KBM-7 (cell line): ENCODE data around the gene CENPF.
"Not testable (repeated sequence)": the region's sequence is repeated elsewhere in the genome, so short reads cannot be mapped to it uniquely, and the experiment has no call there.

Experiments used
- DNase-seq: peaks from one replicate; pipeline ENCODE4 v3.0.0-alpha.2; 2015
- in situ Hi-C: fragments of 300-500 bp; cut with MboI; formaldehyde crosslinking; loops from 2 replicates; pipeline ENCODE4 v1.14.3; 2020; ENCODE audit warnings: low sequenced_read_pairs, low pct_unique_long_range_greater_than_20kb, mixed read lengths

The CENPF gene

GRCh38 chr1:214645712-214646111 lies 42.7 kb downstream of the CENPF start:
- in situ Hi-C loops, result no loop called here
- DNase-seq, result no peak

- in situ Hi-C loops, result no loop called here
- DNase-seq, result no peak
Measured at GRCh38 chr1:214648801-214649200, 45.8 kb downstream of the CENPF start.

- in situ Hi-C loops, result no loop called here
- no peak for DNase-seq
Measured at GRCh38 chr1:214649607-214650006, 46.6 kb downstream of the CENPF start.

GRCh38 chr1:214650664-214651063 lies 47.7 kb downstream of the CENPF start:
- DNase-seq, result no peak
- in situ Hi-C loops, result no loop called here

- DNase-seq, result no peak
- in situ Hi-C loops, result no loop called here
Measured at GRCh38 chr1:214657299-214657698, 54.3 kb downstream of the CENPF start.

GRCh38 chr1:214658175-214658574 lies 55.2 kb downstream of the CENPF start:
- in situ Hi-C loops, result no loop called here
- no peak for DNase-seq

GRCh38 chr1:214658785-214659184 lies 55.8 kb downstream of the CENPF start:
- DNase-seq, result no peak
- in situ Hi-C loops, result no loop called here

- no peak for DNase-seq
- in situ Hi-C loops, result no loop called here
Measured at GRCh38 chr1:214660190-214660589, 57.2 kb downstream of the CENPF start.

- in situ Hi-C loops, result no loop called here
- no peak for DNase-seq
Measured at GRCh38 chr1:214660900-214661299, 57.9 kb downstream of the CENPF start.

GRCh38 chr1:214662223-214662785 lies 59.3 kb downstream of the CENPF start:
- in situ Hi-C loops, result no loop called here
- no peak for DNase-seq

GRCh38 chr1:214664651-214665433 lies 61.8 kb downstream of the CENPF start:
- in situ Hi-C loops, result no loop called here
- DNase-seq, result no peak

GRCh38 chr1:214665606-214666110 lies 62.7 kb downstream of the CENPF start:
- in situ Hi-C loops, result no loop called here

GRCh38 chr1:214666674-214667073 lies 63.7 kb downstream of the CENPF start:
- DNase-seq, result no peak
- in situ Hi-C loops, result no loop called here

More at GRCh38 chr1:214665606-214666110, 62.7 kb downstream of the CENPF start:
- no peak for DNase-seq

- in situ Hi-C loops, result no loop called here
- no peak for DNase-seq
Measured at GRCh38 chr1:214670098-214670497, 67.1 kb downstream of the CENPF start.

- in situ Hi-C loops, DNase-seq: not testable (repeated sequence)
Measured at GRCh38 chr1:214673029-214673428, 70.0 kb downstream of the CENPF start.

- in situ Hi-C loops, result no loop called here
Measured at GRCh38 chr1:214673576-214673975, 70.6 kb downstream of the CENPF start.

GRCh38 chr1:214675524-214675923 lies 72.5 kb downstream of the CENPF start:
- in situ Hi-C loops, DNase-seq: not testable (repeated sequence)

More at GRCh38 chr1:214673576-214673975, 70.6 kb downstream of the CENPF start:
- no peak for DNase-seq

GRCh38 chr1:214676747-214677146 lies 73.8 kb downstream of the CENPF start:
- no peak for DNase-seq
- in situ Hi-C loops, result no loop called here

GRCh38 chr1:214677945-214678344 lies 75.0 kb downstream of the CENPF start:
- in situ Hi-C loops, result no loop called here
- no peak for DNase-seq

GRCh38 chr1:214678386-214678785 lies 75.4 kb downstream of the CENPF start:
- DNase-seq, result no peak
- in situ Hi-C loops, result no loop called here

GRCh38 chr1:214683621-214684020 lies 80.6 kb downstream of the CENPF start:
- in situ Hi-C loops, result no loop called here
- no peak for DNase-seq
